ENCODE measurements around the gene ITGAD.

GRCh38 chr16:31460582-31461002 lies 67.5 kb downstream of the ITGAD start:
- TF ChIP-seq CTCF (IDR thresholded peaks at IDR 0.05; ENCODE audit: low read length) (peak; percentile 57), EZH2 (optimal IDR thresholded peaks at IDR 0.05; ENCODE audit: low read depth, low read length) (no peak), EZH2phosphoT487 (IDR thresholded peaks at IDR 0.05; ENCODE audit: low read length) (no peak)
